HL-60 (cell line): ENCODE measurements around the gene WLS.

ENCODE experiments used
- POLR2AphosphoS5 ChIP-seq: IDR thresholded peaks from 2 replicates; pipeline ENCODE4 v1.6.1; 2012; ENCODE audit warnings: low read depth
- TF ChIP-seq, protein P1 (sequence below): IDR thresholded peaks from 2 replicates; pipeline ENCODE4 v1.6.1; 2012; ENCODE audit warnings: low read depth; ENCODE audit not compliant: insufficient replicate concordance

DNA sequence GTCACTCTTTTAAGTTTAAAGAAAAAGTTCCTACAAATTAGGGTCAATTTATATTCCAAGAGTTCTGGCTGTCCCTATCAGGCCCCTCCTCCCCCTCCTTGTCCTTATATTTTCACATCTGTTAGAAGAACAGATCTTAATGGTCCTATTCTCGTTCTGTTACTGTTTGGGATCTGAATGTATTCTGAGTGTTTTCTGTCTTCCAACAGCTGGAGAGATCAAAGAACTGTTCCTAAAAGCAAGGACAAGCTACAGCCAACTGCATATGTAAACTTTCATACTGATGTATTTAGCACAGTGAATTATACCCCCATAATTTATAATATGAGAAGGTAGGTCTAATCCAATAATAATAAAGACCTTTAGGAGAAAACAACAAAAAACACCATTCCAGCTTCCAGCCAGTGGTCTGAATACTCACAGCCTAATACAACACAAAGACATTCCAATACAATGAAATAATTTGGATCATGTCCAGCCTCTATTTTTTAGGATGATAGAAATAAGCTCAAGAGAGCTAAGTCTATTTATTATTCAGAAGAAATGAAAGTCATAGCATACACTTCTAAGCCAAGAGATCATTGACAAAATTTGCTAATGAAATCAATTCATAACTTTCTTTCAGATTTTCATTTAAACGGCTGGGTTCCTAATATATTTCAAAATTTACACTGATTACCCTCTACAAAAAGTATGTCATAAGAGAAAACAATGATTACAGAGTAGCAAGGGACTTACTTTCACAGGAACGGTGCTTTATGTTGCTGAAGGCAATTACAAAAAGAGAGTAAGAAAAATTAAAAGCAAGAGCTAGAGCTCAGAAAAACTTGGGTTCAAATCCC is 25.3 kb downstream of the WLS start:
- TF ChIP-seq, protein P1, sequence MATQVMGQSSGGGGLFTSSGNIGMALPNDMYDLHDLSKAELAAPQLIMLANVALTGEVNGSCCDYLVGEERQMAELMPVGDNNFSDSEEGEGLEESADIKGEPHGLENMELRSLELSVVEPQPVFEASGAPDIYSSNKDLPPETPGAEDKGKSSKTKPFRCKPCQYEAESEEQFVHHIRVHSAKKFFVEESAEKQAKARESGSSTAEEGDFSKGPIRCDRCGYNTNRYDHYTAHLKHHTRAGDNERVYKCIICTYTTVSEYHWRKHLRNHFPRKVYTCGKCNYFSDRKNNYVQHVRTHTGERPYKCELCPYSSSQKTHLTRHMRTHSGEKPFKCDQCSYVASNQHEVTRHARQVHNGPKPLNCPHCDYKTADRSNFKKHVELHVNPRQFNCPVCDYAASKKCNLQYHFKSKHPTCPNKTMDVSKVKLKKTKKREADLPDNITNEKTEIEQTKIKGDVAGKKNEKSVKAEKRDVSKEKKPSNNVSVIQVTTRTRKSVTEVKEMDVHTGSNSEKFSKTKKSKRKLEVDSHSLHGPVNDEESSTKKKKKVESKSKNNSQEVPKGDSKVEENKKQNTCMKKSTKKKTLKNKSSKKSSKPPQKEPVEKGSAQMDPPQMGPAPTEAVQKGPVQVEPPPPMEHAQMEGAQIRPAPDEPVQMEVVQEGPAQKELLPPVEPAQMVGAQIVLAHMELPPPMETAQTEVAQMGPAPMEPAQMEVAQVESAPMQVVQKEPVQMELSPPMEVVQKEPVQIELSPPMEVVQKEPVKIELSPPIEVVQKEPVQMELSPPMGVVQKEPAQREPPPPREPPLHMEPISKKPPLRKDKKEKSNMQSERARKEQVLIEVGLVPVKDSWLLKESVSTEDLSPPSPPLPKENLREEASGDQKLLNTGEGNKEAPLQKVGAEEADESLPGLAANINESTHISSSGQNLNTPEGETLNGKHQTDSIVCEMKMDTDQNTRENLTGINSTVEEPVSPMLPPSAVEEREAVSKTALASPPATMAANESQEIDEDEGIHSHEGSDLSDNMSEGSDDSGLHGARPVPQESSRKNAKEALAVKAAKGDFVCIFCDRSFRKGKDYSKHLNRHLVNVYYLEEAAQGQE: no peak
- no peak for TF ChIP-seq POLR2AphosphoS5
